Bone marrow (tissue), 2 donors: ENCODE data around the gene GNAS.
"Not testable (repeated sequence)": the region's sequence is repeated elsewhere in the genome, so short reads cannot be mapped to it uniquely, and the experiment has no call there.

ENCODE experiments used
- DNase-seq, 2 donors: peaks; one replicate each; lab custom pipeline; 2025; lab: John Stamatoyannopoulos, UW

GNAS gene

DNA sequence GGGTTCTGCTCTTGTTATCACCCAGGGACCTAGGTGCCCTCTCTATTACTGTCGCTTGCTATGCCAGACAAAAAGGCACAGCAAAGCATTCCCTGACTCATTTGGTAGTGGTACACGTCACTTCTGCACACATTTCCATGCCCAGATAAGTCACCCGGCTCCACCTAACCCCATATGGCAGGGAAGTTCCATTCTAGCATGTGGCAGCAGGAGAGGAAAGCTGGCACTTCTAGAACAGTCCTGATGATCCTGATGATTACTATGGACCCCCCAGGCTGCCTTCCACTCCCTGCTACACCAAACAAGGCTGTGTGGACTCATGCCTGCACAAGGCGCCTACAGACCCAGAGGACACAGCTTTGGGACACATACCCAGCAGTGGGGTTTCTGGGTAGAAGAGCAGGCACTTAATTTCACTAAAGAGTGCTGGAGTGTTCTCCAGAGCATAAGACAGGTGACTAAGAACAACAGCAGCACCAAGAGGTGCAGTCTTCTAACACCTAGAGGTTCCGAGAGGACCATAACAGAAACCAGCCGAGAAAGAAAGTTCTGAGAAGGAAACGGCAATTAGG lies 75.1 kb downstream of the GNAS start:
- no peak for DNase-seq

DNA sequence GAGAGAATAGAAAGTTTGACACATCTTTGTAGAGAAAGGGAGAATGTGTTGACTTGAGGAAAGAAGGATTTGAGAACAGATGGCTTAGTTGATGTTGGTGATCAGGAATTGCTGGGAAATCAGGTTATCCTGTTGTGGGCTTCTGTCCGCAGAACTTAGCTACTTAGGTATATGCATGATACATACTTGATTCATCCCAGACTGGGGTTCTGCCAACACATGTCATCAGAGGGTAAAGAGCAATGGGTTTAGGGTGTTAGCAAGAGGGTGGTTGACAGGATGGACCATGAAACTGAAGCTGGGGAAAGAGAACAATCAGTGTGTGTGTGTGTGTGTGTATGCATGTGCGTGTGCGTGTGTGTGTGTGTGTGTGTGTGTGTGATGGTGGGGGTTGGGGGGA lies 78.0 kb downstream of the GNAS start:
- DNase-seq, result no peak

DNA sequence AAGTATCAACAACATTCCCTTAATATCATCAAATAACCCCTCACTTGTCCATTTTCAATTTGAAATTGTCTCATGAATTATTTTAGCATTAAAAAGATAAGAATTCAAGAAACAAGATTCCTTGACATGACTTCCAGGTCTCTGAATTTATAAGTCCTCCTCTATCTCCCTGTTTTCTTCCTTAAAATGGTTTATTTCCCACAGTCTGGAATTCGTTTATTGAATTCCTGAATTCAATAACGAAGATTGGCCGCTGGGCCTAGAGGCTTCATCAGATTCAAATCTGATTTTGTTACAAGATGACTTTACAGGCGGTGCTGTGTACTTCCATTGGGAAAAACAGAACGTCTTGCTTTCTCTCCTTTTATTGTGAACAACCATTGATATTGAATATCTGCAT lies 79.7 kb downstream of the GNAS start:
- DNase-seq, result no peak

DNA sequence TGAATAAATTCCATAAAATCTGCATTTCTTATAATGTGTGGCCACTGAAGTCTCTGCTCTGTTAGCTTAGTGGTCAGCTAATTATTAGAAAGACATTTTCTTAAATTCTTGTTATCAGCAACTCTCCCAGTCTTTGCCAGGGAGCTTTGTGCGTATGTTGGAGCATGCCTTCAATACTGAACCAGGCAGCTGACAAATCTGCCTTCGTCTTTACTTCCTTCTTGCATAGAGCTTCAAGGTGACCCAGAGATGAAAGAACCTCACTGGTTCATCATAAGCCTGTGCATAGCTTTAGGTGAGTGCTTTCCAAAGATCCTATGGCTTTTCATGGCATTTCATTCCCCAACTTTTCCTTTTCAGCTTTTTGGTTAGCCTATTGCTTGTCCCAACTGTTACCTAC lies 85.6 kb downstream of the GNAS start:
- DNase-seq, result no peak

DNA sequence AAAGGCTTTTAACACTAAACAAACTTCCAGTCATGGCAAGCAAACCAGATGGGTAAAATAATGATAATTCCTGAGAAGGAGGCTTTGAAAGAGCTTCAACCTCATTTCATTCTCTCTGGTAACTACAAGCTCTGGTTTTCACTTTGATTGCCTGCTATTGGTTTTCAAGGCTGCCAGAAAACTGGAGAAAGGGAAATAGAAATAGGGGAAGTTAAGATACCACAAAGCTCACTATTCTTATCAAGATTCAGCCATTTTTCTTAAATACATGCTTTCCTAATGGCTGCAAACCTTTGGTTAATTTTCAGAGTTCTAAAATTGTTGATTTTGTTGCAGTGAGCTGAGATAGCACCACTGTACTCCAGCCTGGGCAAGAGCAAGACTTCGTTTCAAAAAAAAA lies 86.0 kb downstream of the GNAS start:
- no peak for DNase-seq

DNA sequence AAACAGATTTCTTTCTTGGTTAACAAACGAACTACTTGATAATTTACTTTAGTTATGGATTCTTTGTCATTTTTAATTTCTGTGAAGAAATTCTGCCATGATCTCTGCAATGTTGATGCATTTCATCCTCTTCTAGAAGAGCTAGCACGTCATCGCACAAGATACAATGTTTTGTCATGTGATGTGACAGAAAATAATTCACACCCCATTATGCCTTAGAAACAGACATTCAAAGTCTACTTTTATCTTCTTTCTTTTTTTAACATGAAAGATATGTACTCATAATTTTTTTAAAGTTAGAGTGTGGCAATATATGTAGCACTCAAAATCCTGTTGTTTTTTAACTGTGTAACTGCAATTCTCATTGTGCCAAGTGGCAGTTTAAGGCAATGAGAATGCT lies 89.0 kb downstream of the GNAS start:
- DNase-seq, result no peak

DNA sequence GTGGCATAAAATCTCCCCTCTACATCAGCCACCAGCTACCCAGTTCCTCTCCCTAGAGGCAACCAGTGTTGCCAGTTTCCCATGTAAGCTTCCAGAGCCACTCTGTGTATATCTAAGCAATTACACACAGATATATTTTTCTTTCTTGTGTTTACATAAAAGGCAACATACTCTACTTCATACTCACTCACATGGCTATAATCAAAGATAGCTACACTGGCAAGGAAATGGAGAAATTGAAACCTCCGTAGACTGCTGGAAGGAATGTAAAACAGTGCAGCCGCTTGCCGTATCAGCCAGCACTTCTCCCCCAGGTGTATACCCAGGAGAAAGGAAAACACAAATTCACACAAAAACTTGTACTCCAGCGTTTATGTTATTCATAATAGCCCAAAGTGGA lies 90.0 kb downstream of the GNAS start:
- DNase-seq, result no peak

DNA sequence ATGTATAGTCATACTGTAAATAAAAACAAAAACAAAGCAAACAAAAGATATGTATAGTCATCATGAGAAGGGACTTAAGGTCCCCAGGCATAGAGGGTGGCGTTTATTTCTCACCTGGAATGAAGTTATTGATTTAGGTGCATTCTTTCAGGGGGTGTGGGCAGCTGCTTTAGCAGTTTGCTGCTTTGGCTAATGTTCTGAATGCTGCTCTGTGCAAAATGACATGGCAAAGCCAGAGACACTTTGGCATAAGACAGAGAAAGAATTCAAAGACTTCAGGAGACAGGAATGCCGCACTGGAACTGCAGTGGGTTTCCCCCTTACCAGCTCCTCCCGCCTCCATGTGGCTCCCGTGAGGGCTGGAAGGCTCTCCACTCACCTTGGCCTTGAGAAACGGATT lies 92.1 kb downstream of the GNAS start:
- DNase-seq, result no peak

DNA sequence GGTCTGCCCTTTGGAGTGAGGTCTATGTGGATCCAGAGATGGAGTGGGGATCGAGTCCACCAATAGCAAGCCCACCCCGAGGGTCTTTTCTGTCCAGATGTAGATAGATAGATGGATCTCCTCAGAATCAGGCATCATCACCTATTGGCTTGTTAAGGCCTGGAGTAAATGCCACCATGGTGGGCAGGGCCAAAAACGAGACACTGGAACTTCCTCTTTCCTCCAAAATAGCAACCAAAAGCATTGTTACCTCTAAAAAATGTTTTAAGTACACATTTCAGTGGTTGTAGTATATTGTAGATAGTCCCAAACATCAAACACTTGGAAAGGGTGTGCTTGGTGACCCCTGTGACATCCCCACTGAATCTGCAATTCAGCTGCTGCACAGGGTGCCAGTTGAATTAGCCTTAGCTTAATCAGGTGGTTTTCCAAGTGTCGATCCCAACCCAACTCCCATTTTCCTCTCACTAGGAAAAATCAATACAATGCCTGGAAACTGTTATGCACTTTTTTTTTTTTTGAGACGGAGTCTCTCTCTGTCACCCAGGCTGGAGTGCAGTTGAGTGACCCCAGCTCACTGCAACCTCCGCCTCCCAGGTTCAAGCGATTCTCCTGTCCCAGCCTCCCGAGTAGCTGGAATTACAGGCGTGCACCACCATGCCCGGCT lies 93.6 kb downstream of the GNAS start:
- no peak for DNase-seq

DNA sequence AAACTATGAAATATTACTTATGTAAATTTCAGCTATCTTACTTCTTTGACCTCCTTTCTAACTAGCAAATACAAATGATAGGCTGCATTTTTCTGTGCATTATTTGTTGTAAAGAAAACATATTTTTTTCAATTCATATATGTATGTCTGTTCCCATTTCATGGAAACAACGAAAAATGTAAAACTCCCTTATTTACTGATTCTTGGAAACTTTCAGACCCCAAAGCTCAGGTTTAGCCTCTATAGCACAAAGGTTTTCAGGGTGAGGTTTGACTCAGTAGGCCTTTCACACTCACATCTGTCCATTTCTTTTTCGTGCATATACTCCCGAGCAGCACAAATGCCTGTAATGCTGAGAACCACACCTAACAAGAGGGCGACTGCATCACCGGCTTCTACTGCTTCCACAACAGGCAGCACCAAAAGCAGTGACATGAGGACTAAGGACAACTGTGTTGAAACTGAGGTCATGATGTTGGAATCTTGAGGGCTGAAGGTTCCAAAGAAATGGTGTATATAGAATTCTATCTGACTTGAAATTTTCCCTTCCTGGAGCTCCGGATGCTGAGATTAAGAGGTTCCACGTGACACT lies 95.4 kb downstream of the GNAS start:
- DNase-seq, result not testable (repeated sequence)

DNA sequence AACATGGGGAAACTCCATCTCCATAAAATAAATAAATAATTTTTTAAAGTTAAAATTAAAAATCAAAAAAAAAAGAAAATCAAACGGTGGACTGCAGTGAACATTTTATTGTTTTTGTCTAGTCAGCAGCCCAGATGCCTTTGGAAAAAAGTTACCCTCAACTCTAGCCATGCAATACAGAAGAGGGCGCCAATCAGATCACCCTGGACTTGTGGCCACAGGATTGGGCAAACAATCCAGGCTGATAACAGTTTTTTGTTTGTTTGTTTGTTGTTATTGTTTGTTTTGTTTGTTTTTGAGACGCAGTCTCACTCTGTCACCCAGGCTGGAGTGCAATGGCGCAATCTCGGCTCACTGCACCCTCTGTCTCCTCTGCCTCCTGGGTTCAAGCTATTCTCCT lies 98.1 kb downstream of the GNAS start:
- DNase-seq, result no peak

DNA sequence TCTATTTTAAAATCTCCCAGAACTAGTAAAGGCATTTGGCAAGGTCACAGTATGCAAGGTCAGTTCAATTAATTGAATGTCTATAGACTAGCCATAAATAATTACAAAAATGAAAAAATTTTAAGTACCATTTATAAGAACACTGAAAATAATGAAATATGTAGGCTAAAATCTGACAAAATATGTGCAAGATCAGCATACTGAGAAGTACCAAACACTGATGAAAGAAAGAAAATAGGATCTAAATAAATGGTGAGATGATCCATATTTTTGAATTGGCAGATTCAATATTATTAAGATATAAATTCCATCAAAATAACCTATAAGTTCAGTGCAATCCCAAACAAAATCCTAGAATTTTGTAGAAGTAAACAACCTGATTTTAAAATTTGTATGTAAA lies 100.5 kb downstream of the GNAS start:
- DNase-seq, result no peak

DNA sequence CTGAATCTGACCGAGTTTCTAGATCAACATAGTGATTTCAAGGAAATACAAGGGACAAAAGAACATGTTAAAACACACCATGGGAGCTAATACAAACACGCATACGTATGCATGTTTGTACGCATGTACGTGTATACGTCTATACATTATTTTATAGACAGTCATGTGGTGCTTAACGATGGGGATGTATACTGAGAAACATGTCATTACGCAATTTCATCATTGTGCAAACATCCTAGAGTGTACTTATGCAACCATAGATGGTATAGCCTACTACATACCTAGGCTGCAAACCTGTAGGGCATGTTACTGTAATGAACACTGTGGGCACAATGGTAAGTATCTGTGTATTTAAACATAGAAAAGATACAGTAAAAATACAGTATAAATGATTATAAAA lies 103.6 kb downstream of the GNAS start:
- DNase-seq, result no peak

DNA sequence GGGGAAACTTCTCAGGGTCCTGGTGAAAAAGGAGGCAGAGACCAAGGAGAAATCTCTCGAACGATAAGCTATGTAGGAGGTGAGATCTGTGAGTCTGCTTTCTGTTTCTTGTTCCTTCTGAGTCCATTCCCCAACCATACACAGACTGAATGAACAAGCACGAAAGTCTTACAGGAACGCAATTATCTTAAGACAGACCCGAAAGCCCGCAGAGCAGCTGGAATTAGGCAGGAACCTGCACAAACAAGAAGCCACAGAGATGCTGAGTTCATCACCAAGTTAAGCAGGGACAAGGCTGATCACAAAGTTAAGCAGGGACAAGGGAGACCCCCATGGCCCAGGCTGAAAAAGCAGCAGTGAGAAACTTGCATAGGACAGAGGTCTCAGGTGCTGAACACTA lies 107.1 kb downstream of the GNAS start:
- DNase-seq, result no peak
